AG10803 (cell line): ENCODE results near the gene RTF1.
A peak's percentile ranks its signal among the peaks of the same experiment; 100 is the strongest.
"Not testable (repeated sequence)": the region's sequence is repeated elsewhere in the genome, so short reads cannot be mapped to it uniquely, and the experiment has no call there.

ENCODE experiments used
- DNase-seq: peaks from one replicate; pipeline ENCODE4 v3.0.0; 2010; ENCODE audit warnings: low read depth
- H3K4me3 ChIP-seq: 2 replicates; pipeline ENCODE4 v1.5.1; 2011; ENCODE audit warnings: mild to moderate bottlenecking, low read length, control low read depth
- CTCF ChIP-seq: conservative IDR thresholded peaks from 2 replicates; pipeline ENCODE4 v1.5.1; 2011; ENCODE audit warnings: mild to moderate bottlenecking, low read length, control low read depth, inconsistent platforms

Gene RTF1

GRCh38 chr15:41417418-41418195 is 712 bp downstream of the RTF1 start:
- H3K4me3 ChIP-seq = peak overlapping the region; percentile 81
- TF ChIP-seq CTCF = no peak
- DNase-seq = peak; percentile 22

- no peak for DNase-seq
- no peak overlapping the region for H3K4me3 ChIP-seq
- no peak for TF ChIP-seq CTCF
Measured at GRCh38 chr15:41423979-41424659, 7.2 kb downstream of the RTF1 start.

GRCh38 chr15:41424809-41425208 is 7.9 kb downstream of the RTF1 start:
- no peak overlapping the region for H3K4me3 ChIP-seq
- DNase-seq = no peak
- no peak for TF ChIP-seq CTCF

- not testable (repeated sequence) for H3K4me3 ChIP-seq
Measured at GRCh38 chr15:41425907-41426306, 9.0 kb downstream of the RTF1 start.

GRCh38 chr15:41429003-41429890 is 12.4 kb downstream of the RTF1 start:
- TF ChIP-seq CTCF = no peak
- no peak for DNase-seq
- no peak overlapping the region for H3K4me3 ChIP-seq

More at GRCh38 chr15:41425907-41426306, 9.0 kb downstream of the RTF1 start:
- not testable (repeated sequence) for DNase-seq

- no peak overlapping the region for H3K4me3 ChIP-seq
- DNase-seq = no peak
- TF ChIP-seq CTCF = no peak
Measured at GRCh38 chr15:41435037-41435786, 18.3 kb downstream of the RTF1 start.

- no peak for TF ChIP-seq CTCF
Measured at GRCh38 chr15:41437448-41437847, 20.6 kb downstream of the RTF1 start.

More at GRCh38 chr15:41437448-41437847, 20.6 kb downstream of the RTF1 start:
- H3K4me3 ChIP-seq = no peak overlapping the region
- no peak for DNase-seq
